Endothelial cell of umbilical vein (primary cell): ENCODE data around the gene SLC36A4. TPM values are rescaled to one million over a fixed set of nuclear protein-coding genes. Genes with fewer than 3 reads are reported as not detected.

Source experiments
- BruUV-seq: library from RNA; stranded (reverse); fragments of 400-500 nt; replicated peaks from 2 replicates; lab custom pipeline; 2021; lab: Mats Ljungman, UMichigan
- CTCF ChIA-PET: fragments of 300-600, 350-600 bp; sonication (Branson Sonifier 250); formaldehyde crosslinking; loops from one replicate; lab custom pipeline; 2021; ENCODE audit warnings: antibody characterized with exemption, inconsistent platforms; lab: Charles Lee
- POLR2A ChIA-PET: fragments of 300-600, 350-600 bp; sonication (Branson Sonifier 250); formaldehyde crosslinking; loops from one replicate; lab custom pipeline; 2021; ENCODE audit warnings: antibody characterized with exemption, inconsistent platforms; lab: Charles Lee
- DNase-seq: peaks from one replicate; pipeline ENCODE4 v3.0.0-alpha.2; 2011; ENCODE audit warnings: low read depth, low spot score
- FAIRE-seq: peaks from 2 replicates; lab custom pipeline; 2011; peaks lifted over from hg19 to GRCh38; lab: Jason Lieb, UNC
- H2AFZ ChIP-seq: 2 replicates; pipeline ENCODE4 v1.6.0; 2012; ENCODE audit warnings: low read depth, low read length, control low read depth, inconsistent platforms
- H3K27ac ChIP-seq: 2 replicates; pipeline ENCODE4 v1.5.1; 2011; ENCODE audit warnings: low read depth, mild to moderate bottlenecking, control low read depth, low read length, moderate library complexity; ENCODE audit not compliant: insufficient read depth
- H3K27me3 ChIP-seq, 2 experiments: 2 replicates each; pipeline versions ENCODE4 v1.6.0 to v1.6.1; 2011; ENCODE audit warnings: low read length in 2 of 2, mixed read lengths in 1 of 2; ENCODE audit not compliant: control insufficient read depth in 2 of 2, insufficient read depth in 2 of 2
- H3K36me3 ChIP-seq, 2 experiments: 2 replicates in 1 of 2; 3 replicates in 1 of 2; pipeline ENCODE4 v1.5.1; 2011; ENCODE audit warnings: low read length in 2 of 2, mild to moderate bottlenecking in 1 of 2, moderate library complexity in 1 of 2; ENCODE audit not compliant: control insufficient read depth in 2 of 2, insufficient read depth in 2 of 2; ENCODE audit errors: extremely low read depth in 1 of 2
- H3K4me1 ChIP-seq: 3 replicates; pipeline ENCODE4 v1.5.1; 2011; ENCODE audit warnings: mild to moderate bottlenecking, low read length; ENCODE audit not compliant: control insufficient read depth, insufficient read depth; ENCODE audit errors: extremely low read depth
- H3K4me2 ChIP-seq: 2 replicates; pipeline ENCODE4 v1.6.1; 2011; ENCODE audit warnings: low read length, control low read depth, mixed read lengths; ENCODE audit not compliant: insufficient read depth
- H3K4me3 ChIP-seq, 3 experiments: fragments of 200-600 bp in 1 of 3; sonication (generic), shearing (Covaris generic) in 1 of 3; replicated peaks in 1 of 3; 2 replicates each; pipeline ENCODE4 v1.5.1; 2011 to 2016; ENCODE audit warnings: control low read depth in 3 of 3, low read length in 3 of 3, mild to moderate bottlenecking in 2 of 3, inconsistent platforms in 1 of 3, low read depth in 1 of 3, moderate library complexity in 1 of 3; ENCODE audit not compliant: insufficient read depth in 1 of 3
- H3K79me2 ChIP-seq: 2 replicates; pipeline ENCODE4 v1.6.0; 2012; ENCODE audit warnings: low read length, inconsistent platforms; ENCODE audit not compliant: control insufficient read depth, insufficient read depth
- H3K9ac ChIP-seq: replicated peaks from 2 replicates; pipeline ENCODE3; 2011; ENCODE audit warnings: low read length, control low read depth; ENCODE audit not compliant: insufficient read depth; ENCODE audit errors: extremely low read depth
- H3K9me1 ChIP-seq: replicated peaks from 3 replicates; pipeline ENCODE4 v1.6.0; 2011; ENCODE audit warnings: mild to moderate bottlenecking, low read length; ENCODE audit not compliant: control insufficient read depth, insufficient read depth; ENCODE audit errors: extremely low read depth
- H3K9me3 ChIP-seq: replicated peaks from 2 replicates; pipeline ENCODE4 v1.5.1; 2012; ENCODE audit warnings: low read length, inconsistent platforms; ENCODE audit not compliant: control insufficient read depth, insufficient read depth
- H4K20me1 ChIP-seq: replicated peaks from 2 replicates; pipeline ENCODE3; 2011; ENCODE audit warnings: mild to moderate bottlenecking, low read length; ENCODE audit not compliant: control insufficient read depth, insufficient read depth; ENCODE audit errors: extremely low read depth
- EZH2 ChIP-seq: IDR thresholded peaks from 2 replicates; pipeline ENCODE4 v1.6.1; 2012; ENCODE audit warnings: borderline replicate concordance, low read depth, mild to moderate bottlenecking, moderate library complexity, low read length, inconsistent platforms; ENCODE audit not compliant: severe bottlenecking
- FOS ChIP-seq: IDR thresholded peaks from 2 replicates; pipeline ENCODE4 v1.6.1; 2011; ENCODE audit warnings: mild to moderate bottlenecking, low read length, moderate library complexity, borderline replicate concordance; ENCODE audit not compliant: insufficient read depth
- GATA2 ChIP-seq: IDR thresholded peaks from 2 replicates; pipeline ENCODE4 v1.7.0; 2011; ENCODE audit warnings: low read depth, mild to moderate bottlenecking, moderate library complexity, mixed read lengths, low read length; ENCODE audit not compliant: insufficient read length, insufficient read depth
- JUN ChIP-seq: IDR thresholded peaks from 2 replicates; pipeline ENCODE4 v1.6.1; 2011; ENCODE audit warnings: borderline replicate concordance, low read depth; ENCODE audit not compliant: insufficient read length, insufficient read depth
- MYC ChIP-seq: IDR thresholded peaks from one replicate; pipeline ENCODE4 v1.6.1; 2011; ENCODE audit warnings: mild to moderate bottlenecking, low read depth, low read length
- POLR2A ChIP-seq: IDR thresholded peaks from 2 replicates; pipeline ENCODE4 v1.6.1; 2012; ENCODE audit warnings: low read depth, mild to moderate bottlenecking, control low read depth, low read length
- POLR2AphosphoS5 ChIP-seq: IDR thresholded peaks from 2 replicates; pipeline ENCODE4 v1.6.1; 2012; ENCODE audit warnings: low read depth, mild to moderate bottlenecking, control low read depth, low read length, moderate library complexity; ENCODE audit not compliant: insufficient read depth
- dilution Hi-C: fragments of 300-500 bp; cut with MboI; formaldehyde crosslinking; loops from one replicate; pipeline ENCODE4 v1.15.0; 2019; ENCODE audit warnings: low sequenced_read_pairs; ENCODE audit not compliant: extremely low pct_ligation_motif_present
- intact Hi-C: fragments of 100-400 bp; cut with micrococcal nuclease; formaldehyde crosslinking; loops from one replicate; pipeline ENCODE4 v1.10.0; 2022
- polyA plus RNA-seq, 4 experiments: library from polyadenylated mRNA; depleted of rRNA in 3 of 4; stranded (reverse) in 3 of 4; unstranded in 1 of 4; fragments of >200 nt; gene quantifications; 2 replicates each; pipeline versions ENCODE4 v1.2.1 to v1.2.3, GENCODE V29; 2011 to 2012; ENCODE audit warnings: missing spikeins in 1 of 4
- total RNA-seq: library from RNA; stranded (reverse); gene quantifications from 2 replicates; pipeline ENCODE4 v1.2.3, GENCODE V29; 2021
- TF ChIP-seq, protein P1 (sequence below), 2 donors: IDR thresholded peaks; 1 replicate in 1 of 2; 2 replicates in 1 of 2; pipeline ENCODE4 v1.5.1; 2011; ENCODE audit warnings: low read length in 2 of 2, mild to moderate bottlenecking in 2 of 2, moderate library complexity in 2 of 2, control low read depth in 1 of 2, inconsistent platforms in 1 of 2, low read depth in 1 of 2; ENCODE audit not compliant: insufficient read depth in 1 of 2; ENCODE audit errors: extremely low read depth in 1 of 2
- TF ChIP-seq, protein P2 (sequence below): IDR thresholded peaks from 2 replicates; pipeline ENCODE4 v1.6.1; 2011; ENCODE audit not compliant: insufficient read depth, insufficient read length

SLC36A4 gene
- total and polyA plus RNA-seq, 2 donors (not counting 3 experiments of a cell fraction or from before 2014, with no cell fraction given) = 8.5 to 16.8 TPM

DNA sequence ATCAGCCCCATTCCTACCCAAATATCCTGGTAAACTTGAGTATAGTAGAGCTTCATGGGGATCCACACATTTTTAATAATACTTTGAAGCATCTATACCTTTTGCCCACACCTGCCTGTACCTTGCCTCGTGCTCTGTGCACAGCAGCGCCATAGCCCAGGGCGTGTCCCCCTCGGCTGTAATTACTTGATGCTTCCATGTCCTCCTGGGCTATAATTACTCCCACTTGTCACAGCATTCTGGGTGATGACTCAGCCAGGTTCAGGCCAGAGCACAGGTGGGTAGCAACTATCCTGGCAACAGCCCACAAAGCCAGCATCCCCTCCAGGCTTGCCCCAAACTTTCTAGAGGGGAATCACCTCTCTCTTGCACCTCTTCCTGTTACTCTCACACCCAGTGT lies 23.7 kb upstream of the SLC36A4 start:
- no peak overlapping the region for H3K9ac ChIP-seq
- FAIRE-seq (no peak), DNase-seq (no peak)
- no peak overlapping the region for H3K27ac ChIP-seq
- no peaks in the 10 kb centered on the region for H3K9me1 ChIP-seq
- H3K4me2 ChIP-seq = no peak overlapping the region
- no TSS peak for BruUV-seq
- no peaks in the 10 kb centered on the region for H3K9me3 ChIP-seq
- no peaks in the 10 kb centered on the region for H3K4me1 ChIP-seq
- ChIA-PET CTCF (interaction anchor here (1.3 kb wide), 1 partner anchor 13 kb away, joined by 4 read pairs; no protein-coding TSS in a partner anchor), POLR2A (no interaction called here)
- no peaks in the 10 kb centered on the region for H4K20me1 ChIP-seq
- H3K79me2 ChIP-seq = no peaks in the 10 kb centered on the region
- dilution Hi-C loops (no loop called here), intact Hi-C loops (no loop called here)
- no peak overlapping the region for H2AFZ ChIP-seq
- no peaks in the 10 kb centered on the region for H3K36me3 ChIP-seq
- H3K27me3 ChIP-seq = no peaks in the 10 kb centered on the region
- TF ChIP-seq EZH2 (no peak), GATA2 (no peak), FOS (no peak), POLR2AphosphoS5 (no peak), JUN (no peak), MYC (no peak), POLR2A (no peak)
- TF ChIP-seq, protein P1, sequence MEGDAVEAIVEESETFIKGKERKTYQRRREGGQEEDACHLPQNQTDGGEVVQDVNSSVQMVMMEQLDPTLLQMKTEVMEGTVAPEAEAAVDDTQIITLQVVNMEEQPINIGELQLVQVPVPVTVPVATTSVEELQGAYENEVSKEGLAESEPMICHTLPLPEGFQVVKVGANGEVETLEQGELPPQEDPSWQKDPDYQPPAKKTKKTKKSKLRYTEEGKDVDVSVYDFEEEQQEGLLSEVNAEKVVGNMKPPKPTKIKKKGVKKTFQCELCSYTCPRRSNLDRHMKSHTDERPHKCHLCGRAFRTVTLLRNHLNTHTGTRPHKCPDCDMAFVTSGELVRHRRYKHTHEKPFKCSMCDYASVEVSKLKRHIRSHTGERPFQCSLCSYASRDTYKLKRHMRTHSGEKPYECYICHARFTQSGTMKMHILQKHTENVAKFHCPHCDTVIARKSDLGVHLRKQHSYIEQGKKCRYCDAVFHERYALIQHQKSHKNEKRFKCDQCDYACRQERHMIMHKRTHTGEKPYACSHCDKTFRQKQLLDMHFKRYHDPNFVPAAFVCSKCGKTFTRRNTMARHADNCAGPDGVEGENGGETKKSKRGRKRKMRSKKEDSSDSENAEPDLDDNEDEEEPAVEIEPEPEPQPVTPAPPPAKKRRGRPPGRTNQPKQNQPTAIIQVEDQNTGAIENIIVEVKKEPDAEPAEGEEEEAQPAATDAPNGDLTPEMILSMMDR (IDR thresholded peaks at IDR 0.05; ENCODE audit: extremely low read depth in 1 of 2, insufficient read depth in 1 of 2, low read depth in 1 of 2, low read length in 2 of 2) = no peak
- TF ChIP-seq, protein P2, sequence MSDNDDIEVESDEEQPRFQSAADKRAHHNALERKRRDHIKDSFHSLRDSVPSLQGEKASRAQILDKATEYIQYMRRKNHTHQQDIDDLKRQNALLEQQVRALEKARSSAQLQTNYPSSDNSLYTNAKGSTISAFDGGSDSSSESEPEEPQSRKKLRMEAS = no peak
- H3K4me3 ChIP-seq = no peak overlapping the region
